Fibroblast of skin of left quadriceps (primary cell): ENCODE results near the gene SRPX.
A peak's percentile ranks its signal among the peaks of the same experiment; 100 is the strongest.

Experiments used
- DNase-seq, 2 experiments: peaks; one replicate each; pipeline ENCODE4 v3.0.0-alpha.2; 2013; ENCODE audit warnings: low read depth in 2 of 2

The SRPX gene, protein sequence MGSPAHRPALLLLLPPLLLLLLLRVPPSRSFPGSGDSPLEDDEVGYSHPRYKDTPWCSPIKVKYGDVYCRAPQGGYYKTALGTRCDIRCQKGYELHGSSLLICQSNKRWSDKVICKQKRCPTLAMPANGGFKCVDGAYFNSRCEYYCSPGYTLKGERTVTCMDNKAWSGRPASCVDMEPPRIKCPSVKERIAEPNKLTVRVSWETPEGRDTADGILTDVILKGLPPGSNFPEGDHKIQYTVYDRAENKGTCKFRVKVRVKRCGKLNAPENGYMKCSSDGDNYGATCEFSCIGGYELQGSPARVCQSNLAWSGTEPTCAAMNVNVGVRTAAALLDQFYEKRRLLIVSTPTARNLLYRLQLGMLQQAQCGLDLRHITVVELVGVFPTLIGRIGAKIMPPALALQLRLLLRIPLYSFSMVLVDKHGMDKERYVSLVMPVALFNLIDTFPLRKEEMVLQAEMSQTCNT

DNA sequence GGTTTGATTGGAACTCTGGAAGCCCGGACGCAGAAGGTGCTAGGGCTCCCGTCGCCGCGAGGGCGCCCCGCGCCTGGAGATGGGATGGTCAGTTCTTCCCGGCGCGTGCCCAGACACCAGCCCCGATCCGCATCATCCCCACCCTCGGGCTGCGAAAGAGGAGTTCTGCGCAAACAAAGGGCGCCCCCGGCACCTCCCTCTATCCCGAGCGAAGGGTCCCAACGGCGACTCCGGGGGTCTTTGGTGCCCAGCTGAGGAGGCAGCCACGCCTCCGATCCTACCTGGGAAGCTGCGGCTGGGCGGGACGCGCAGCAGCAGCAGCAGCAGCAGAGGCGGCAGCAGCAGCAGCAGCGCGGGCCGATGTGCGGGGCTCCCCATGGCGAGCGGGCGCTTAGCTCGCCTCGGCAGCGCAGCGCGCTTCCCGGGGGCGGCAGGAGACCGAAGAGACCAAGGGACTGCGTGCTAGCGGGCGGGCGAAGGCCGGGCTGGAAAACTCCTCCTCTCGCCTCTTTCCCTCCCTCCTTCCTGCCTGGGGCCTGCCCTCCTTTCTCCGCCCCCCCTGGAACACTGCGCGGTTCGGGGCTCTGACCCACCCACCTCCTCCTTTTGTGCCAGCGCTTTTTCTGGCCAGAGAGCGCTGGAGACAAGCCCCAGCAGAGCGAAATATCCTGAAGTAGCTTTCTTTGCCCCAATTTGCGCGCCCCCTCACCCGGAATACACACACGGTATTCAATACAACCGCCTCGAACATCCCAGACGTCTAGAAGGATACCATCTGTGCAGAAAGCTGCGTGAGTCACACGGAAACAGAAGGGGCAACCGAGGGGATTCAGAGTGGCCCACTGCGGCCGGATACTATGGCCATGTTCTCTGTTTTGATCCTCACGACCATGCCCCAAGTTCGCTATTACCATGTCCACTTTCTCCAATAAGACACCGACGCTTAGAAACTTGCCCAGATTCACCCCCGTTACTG is at the start of gene SRPX:
SRPX (minus strand) TSS at position 457 of the 976 bp plus-strand sequence; CDS start at position 378, 79 bp downstream.
- DNase-seq, result no peak

GRCh38 chrX:38268011-38268410 is 47.3 kb upstream of the SRPX start:
- DNase-seq, result no peak

DNA sequence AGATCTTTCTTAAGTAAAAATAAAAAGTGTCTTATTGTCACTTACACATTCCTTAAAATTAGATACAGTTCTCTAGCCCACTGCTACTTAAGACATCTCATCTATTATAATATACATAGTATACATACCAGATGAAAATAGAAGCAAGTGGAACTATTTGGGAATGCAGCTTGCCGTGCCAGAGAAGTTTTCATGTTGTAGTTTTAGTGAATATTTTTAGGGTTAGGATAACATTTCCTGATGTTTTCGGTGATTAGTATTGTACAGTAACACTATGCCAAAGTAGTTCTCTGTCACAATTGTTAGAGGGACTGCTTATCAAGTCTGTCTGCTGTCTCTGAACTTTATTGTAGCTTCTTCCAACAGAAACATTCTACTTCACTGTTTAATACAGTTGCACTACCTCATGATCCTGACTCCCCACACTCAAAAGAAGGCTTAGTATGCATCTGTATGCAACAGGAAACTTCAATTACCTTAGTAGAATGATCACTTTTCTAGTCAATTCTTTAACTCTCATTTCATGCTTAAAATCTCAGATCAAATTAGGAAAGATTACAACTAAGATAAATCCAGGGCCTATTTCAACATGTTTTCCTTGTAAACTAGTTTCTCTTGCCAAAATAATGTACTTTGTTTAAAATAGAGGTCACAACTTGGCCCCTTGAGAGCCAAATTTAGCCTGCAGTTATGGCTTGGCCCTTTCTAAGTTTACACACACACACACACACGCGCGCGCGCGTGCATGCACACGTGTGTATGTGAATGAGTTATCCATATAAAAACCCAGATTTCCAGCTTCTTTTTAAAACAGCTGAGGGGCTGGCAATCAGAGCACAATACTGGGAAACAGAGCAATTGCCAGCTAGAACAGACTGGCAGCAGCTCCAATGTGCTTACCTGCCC is 42.3 kb upstream of the SRPX start:
- DNase-seq, result no peak

GRCh38 chrX:38260231-38260630 is 39.6 kb upstream of the SRPX start:
- DNase-seq, result no peak

GRCh38 chrX:38256019-38256418 is 35.3 kb upstream of the SRPX start:
- no peak for DNase-seq

DNA sequence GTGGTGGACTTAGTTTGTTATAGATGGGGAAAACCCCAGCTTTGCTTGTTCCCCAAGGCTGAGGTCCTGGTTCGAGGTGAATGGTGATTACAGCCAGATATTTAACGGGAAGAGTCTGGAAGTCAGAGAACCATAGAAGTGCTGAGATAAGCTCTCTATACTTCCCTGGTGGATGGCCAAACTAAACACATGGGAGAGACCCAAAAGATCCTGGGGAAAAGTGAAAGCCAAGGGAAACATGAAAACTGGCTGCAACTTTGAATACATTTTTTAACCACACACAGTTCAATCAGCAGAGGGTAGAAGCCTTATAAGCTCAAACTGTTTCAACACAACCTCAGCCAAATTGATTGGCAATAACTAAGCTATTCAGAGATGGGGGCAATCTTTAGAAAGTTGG is 29.3 kb upstream of the SRPX start:
- no peak for DNase-seq

DNA sequence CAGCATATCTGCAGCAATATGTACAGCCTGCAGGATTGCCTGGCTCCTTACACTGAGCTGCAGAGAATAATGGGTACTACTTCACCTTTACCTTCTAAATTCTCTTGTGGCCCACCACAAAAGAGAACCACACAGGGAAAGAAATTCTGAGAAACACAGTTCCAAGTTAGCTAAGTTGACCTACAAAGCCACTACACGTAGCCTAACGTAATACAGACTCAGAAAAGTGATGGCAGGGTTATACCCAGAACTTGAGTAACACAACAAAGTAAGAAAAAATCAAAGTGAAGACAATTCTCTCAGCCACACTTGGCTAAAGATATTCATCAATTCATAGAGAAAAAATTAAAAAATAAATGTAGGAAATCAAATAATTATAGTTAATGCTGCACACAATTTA is 26.4 kb upstream of the SRPX start:
- DNase-seq, result no peak

DNA sequence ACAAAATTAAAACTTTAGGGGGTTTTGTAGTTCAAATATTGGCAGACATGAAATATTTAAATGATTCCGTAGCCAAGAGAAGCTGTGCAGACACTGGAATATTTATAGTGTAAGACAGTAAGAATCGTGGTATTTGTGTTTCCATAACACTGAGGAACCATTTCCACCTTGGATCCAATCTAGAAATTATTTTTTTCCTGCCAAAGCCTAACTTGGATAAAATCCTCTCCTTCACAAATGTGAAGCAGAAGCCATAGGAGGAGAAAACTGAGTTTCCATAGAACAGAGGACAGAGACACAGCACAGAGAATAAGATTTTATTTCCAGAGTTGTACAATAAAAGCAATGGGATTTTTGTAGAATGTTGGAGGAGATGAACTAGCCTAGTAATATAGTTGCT is 19.9 kb upstream of the SRPX start:
- no peak for DNase-seq

DNA sequence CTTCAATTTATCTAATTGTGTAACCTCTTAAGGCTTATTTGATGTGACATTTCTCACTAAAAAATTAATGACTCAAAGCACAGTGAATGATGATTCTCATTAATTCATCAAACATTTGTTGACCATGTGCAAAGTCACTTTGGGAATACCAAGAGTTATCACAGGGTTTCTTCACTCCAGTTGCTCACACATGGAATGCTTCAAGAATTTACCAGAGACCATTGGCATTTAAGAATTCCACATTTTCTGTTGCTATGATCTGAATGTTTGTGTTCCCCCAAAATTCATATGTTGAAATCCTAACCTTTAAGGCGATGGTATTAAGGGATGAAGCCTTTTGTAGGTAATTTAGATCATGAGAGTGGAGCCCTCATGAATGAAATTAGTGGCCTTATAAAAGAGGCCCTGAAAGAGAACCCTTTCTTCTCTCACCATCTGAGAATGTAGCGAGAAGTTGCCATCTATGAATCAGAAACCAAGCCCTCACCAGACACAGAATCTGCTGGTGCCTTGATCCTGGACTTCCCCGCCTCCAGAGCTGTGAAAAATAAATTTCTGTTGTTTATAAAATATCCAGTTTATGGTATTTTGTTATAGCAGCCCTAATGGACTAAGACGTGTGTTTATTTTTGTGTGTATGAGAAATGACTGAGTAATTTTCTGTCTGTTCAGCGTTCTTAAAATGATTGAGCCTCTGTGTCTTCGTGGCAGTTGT is 16.4 kb upstream of the SRPX start:
- peak; percentile 50 to 52 for DNase-seq

- peak; percentile 53 to 62 for DNase-seq
These were observed 13.4 kb upstream of the SRPX start for GRCh38 chrX:38233891-38234667.

GRCh38 chrX:38232079-38232686 is 11.5 kb upstream of the SRPX start:
- no peak for DNase-seq

GRCh38 chrX:38225093-38225492 is 4.4 kb upstream of the SRPX start:
- DNase-seq, result no peak

DNA sequence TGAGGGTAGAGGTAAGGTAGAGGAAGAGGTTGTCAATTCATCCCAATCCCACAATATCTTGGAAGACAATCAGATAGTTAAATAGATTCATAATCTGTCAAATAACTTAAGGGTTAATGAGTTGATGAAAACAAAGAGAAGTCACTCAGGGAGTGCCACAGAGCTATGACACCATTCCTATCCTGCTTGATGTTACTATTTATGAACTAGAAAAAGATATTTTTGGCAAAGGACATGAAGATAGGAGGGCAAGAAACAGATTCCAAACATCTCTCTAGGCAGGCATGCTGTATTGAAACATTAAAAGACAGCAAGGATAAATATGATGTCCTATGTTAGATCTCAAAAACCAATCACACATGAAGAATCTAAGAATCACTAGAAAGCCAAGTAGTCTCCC is 3.5 kb upstream of the SRPX start:
- no peak for DNase-seq

GRCh38 chrX:38221391-38221929 is 789 bp upstream of the SRPX start:
- DNase-seq, result no peak

- no peak for DNase-seq
These were observed 652 bp downstream of the SRPX start for GRCh38 chrX:38220024-38220414.

- no peak for DNase-seq
These were observed 4.0 kb downstream of the SRPX start for GRCh38 chrX:38216642-38217041.

DNA sequence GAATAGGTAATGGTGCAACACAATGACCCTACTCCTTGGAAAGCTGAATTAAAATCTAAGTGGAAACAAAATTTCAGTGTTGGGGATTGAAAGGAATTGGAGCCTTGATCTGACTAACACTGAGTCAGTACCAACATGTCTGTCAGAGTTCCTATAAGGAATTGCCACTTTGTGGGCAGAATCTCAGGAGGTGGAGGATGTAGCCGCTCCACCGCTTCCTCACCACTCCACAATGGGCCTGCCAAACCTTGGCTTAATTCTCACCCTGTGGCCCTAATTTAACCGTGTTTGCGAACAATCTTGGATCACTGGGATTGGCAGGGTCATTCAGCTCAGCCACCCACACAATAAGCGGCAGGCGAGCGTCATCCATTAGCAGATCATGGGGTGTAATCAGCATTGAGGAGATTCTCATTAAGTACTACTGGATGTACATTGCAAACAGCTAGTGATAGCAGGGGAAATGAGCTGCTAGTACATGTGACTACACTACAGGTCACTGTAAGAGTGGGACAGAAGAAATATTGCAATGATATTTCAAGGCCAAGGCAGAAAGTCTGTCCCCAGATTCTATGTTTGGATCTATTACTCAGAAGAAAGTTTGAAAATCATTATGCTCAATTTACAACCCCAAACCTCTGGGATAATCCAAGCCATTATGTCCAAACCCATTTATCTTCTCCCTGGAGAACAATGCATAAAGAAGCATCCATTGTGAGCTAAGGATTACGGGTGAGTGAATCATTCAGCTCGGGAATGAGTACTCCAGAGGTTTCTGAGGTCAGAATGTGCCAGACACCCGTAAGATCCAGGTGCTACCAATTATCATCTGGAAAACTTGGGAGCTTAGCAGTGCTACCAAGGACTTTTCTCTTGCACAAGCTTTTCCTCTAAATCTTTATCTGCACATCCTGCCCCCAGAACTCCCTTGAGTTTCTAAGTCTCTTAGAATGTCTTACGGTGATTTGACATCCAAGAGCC is 5.8 kb downstream of the SRPX start:
- peak; percentile 89 for DNase-seq

GRCh38 chrX:38214044-38214443 is 6.6 kb downstream of the SRPX start:
- no peak for DNase-seq
